ENCODE data around the gene BAIAP2.

The BAIAP2 gene

GRCh38 chr17:81034779-81035520 is at the start of gene BAIAP2:
Gene BAIAP2, plus strand, starts transcription at chr17:81035151. Its CDS starts 104 bp downstream, at chr17:81035255.
- DNase-seq (ENCODE audit: low spot score) = peak; percentile 92

- DNase-seq (ENCODE audit: low spot score) = no peak
Measured at GRCh38 chr17:80986046-80986445, 48.9 kb upstream of the BAIAP2 start.

GRCh38 chr17:80986816-80987475 is 48.0 kb upstream of the BAIAP2 start:
- no peak for DNase-seq (ENCODE audit: low spot score)

GRCh38 chr17:80987941-80988461 is 47.0 kb upstream of the BAIAP2 start:
- no peak for DNase-seq (ENCODE audit: low spot score)

- no peak for DNase-seq (ENCODE audit: low spot score)
Measured at GRCh38 chr17:80989586-80989913, 45.4 kb upstream of the BAIAP2 start.

GRCh38 chr17:80990921-80991644 is 43.9 kb upstream of the BAIAP2 start:
- no peak for DNase-seq (ENCODE audit: low spot score)

GRCh38 chr17:80991645-80992076 is 43.3 kb upstream of the BAIAP2 start, which contains the start of gene CHMP6:
Gene CHMP6, plus strand, starts transcription at chr17:80991841. Its CDS starts 78 bp downstream, at chr17:80991919.
- DNase-seq (ENCODE audit: low spot score) = peak; percentile 61

- DNase-seq (ENCODE audit: low spot score) = no peak
Measured at GRCh38 chr17:80992077-80992947, 42.6 kb upstream of the BAIAP2 start.

- DNase-seq (ENCODE audit: low spot score) = no peak
Measured at GRCh38 chr17:80992948-80993624, 41.9 kb upstream of the BAIAP2 start.

GRCh38 chr17:80995131-80995530 is 39.8 kb upstream of the BAIAP2 start:
- DNase-seq (ENCODE audit: low spot score) = no peak

GRCh38 chr17:80996422-80997305 is 38.3 kb upstream of the BAIAP2 start:
- DNase-seq (ENCODE audit: low spot score) = no peak

GRCh38 chr17:80997424-80998117 is 37.4 kb upstream of the BAIAP2 start:
- DNase-seq (ENCODE audit: low spot score) = no peak

GRCh38 chr17:80998118-80998747 is 36.7 kb upstream of the BAIAP2 start:
- no peak for DNase-seq (ENCODE audit: low spot score)

- no peak for DNase-seq (ENCODE audit: low spot score)
Measured at GRCh38 chr17:80998748-80999535, 36.0 kb upstream of the BAIAP2 start.

GRCh38 chr17:80999536-81000333 is 35.2 kb upstream of the BAIAP2 start:
- DNase-seq (ENCODE audit: low spot score) = no peak

GRCh38 chr17:81000334-81000630 is 34.7 kb upstream of the BAIAP2 start:
- DNase-seq (ENCODE audit: low spot score) = no peak

- DNase-seq (ENCODE audit: low spot score) = no peak
Measured at GRCh38 chr17:81000631-81001357, 34.2 kb upstream of the BAIAP2 start.

Data from NAMALWA (cell line).